ENCODE measurements around the gene CDH20.

- TF ChIP-seq CTCF (IDR thresholded peaks at IDR 0.05) = no peak
- TF ChIP-seq POLR2A (IDR thresholded peaks at IDR 0.05) = no peak
- no peak for TF ChIP-seq EP300 (IDR thresholded peaks at IDR 0.05; ENCODE audit: low read depth)
Observed at GRCh38 chr18:61530681-61531080, 197.5 kb downstream of the CDH20 start.

Data from transverse colon (tissue), 3 donors.